ENCODE results near the gene THEM4.

The THEM4 gene

GRCh38 chr1:151934048-151934493 lies 24.8 kb upstream of the THEM4 start:
- peak; percentile 95 for ATAC-seq
- TF ChIP-seq OSR1 (CRISPR knock-in tag; IDR thresholded peaks at IDR 0.05) (no peak), TCF4 (CRISPR knock-in tag; IDR thresholded peaks at IDR 0.05; ENCODE audit: borderline replicate concordance) (no peak), ISL1 (CRISPR knock-in tag; IDR thresholded peaks at IDR 0.05) (no peak), ZFP3 (CRISPR knock-in tag; IDR thresholded peaks at IDR 0.05) (no peak)
- TF ChIP-seq, protein P1, sequence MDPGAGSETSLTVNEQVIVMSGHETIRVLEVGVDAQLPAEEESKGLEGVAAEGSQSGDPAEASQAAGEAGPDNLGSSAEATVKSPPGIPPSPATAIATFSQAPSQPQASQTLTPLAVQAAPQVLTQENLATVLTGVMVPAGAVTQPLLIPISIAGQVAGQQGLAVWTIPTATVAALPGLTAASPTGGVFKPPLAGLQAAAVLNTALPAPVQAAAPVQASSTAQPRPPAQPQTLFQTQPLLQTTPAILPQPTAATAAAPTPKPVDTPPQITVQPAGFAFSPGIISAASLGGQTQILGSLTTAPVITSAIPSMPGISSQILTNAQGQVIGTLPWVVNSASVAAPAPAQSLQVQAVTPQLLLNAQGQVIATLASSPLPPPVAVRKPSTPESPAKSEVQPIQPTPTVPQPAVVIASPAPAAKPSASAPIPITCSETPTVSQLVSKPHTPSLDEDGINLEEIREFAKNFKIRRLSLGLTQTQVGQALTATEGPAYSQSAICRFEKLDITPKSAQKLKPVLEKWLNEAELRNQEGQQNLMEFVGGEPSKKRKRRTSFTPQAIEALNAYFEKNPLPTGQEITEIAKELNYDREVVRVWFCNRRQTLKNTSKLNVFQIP (CRISPR knock-in tag; IDR thresholded peaks at IDR 0.05; ENCODE audit: borderline replicate concordance, low read depth): no peak

DNA sequence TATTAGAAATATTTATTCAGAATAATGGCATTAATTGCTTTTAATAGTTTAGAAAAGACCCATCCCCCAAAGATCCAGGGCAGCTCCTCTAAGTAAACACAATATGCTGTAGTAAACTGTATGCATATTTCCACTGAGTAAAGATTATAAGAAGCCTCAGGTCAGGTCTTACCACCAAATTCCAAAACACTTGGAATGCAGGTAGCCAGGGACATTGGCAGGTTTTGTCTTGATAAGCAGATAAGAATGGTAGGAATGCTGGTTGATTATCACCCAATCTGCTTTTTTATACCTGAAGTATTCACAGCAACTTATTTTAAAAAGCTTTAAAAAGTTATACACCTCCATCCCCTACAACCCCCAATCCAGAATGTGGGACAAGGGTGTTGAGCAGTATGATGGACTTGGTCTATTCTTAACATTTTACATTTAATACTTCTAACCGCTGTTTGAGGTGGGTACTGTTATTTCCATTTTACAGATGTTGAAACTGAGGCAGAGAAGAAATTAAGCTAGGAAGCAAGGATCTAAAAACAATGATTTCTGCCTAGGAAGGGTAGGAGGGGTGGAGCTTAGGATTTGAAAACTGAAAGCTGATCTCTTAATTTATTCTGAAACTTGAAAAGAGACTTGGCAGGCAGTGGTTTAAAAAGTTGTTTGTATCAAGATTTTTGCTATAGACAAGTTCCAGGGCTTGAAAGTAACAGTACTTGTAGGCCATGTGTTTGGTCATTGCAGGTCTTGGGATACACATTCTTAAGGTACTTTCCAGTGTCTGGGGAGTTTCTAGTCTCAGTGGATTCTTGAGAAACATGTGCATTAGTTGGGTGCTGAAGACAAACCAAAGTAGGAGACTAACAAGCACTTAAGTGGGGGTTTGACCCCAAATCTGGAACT lies 15.6 kb upstream of the THEM4 start:
- TF ChIP-seq BACH2 (CRISPR knock-in tag; IDR thresholded peaks at IDR 0.05; ENCODE audit: borderline replicate concordance): no peak

GRCh38 chr1:151923422-151923821 lies 14.1 kb upstream of the THEM4 start:
- TF ChIP-seq CREB5 (CRISPR knock-in tag; IDR thresholded peaks at IDR 0.05; ENCODE audit: low read depth): no peak
- no peak for ATAC-seq

More for the DNA sequence above, 15.6 kb upstream of the THEM4 start:
- no peak for ATAC-seq

- no peak for TF ChIP-seq ARNTL (CRISPR knock-in tag; IDR thresholded peaks at IDR 0.05; ENCODE audit: borderline replicate concordance, low read depth)
- no peak for TF ChIP-seq ZNF565 (CRISPR knock-in tag; conservative IDR thresholded peaks at IDR 0.05; ENCODE audit: low read depth)
- no peak for TF ChIP-seq CREB5 (CRISPR knock-in tag; IDR thresholded peaks at IDR 0.05; ENCODE audit: low read depth)
- no peak for TF ChIP-seq ZFP30 (CRISPR knock-in tag; IDR thresholded peaks at IDR 0.05)
- no peak for TF ChIP-seq TSHZ2 (CRISPR knock-in tag; IDR thresholded peaks at IDR 0.05)
- ATAC-seq: no peak
These were observed 10.8 kb upstream of the THEM4 start for GRCh38 chr1:151920149-151920548.

GRCh38 chr1:151918819-151919610 lies 9.7 kb upstream of the THEM4 start:
- no peak for ATAC-seq
- no peak for TF ChIP-seq CSDC2 (CRISPR knock-in tag; IDR thresholded peaks at IDR 0.05)
- TF ChIP-seq BACH2 (CRISPR knock-in tag; IDR thresholded peaks at IDR 0.05; ENCODE audit: borderline replicate concordance): no peak
- TF ChIP-seq ESRRG (CRISPR knock-in tag; IDR thresholded peaks at IDR 0.05): no peak
- TF ChIP-seq TOX (CRISPR knock-in tag; IDR thresholded peaks at IDR 0.05; ENCODE audit: borderline replicate concordance): no peak
- TF ChIP-seq ARNTL (CRISPR knock-in tag; IDR thresholded peaks at IDR 0.05; ENCODE audit: borderline replicate concordance, low read depth): no peak
- TF ChIP-seq ZFP30 (CRISPR knock-in tag; IDR thresholded peaks at IDR 0.05): no peak
- no peak for TF ChIP-seq RARB (CRISPR knock-in tag; IDR thresholded peaks at IDR 0.05)
- TF ChIP-seq GLIS3 (CRISPR knock-in tag; IDR thresholded peaks at IDR 0.05): no peak
